NOMO-1 (cell line): ENCODE measurements around the gene GPC3.

ENCODE experiments used
- DNase-seq, 2 experiments: peaks; one replicate each; lab custom pipeline; 2025; ENCODE audit not compliant: unreplicated experiment in 2 of 2; lab: John Stamatoyannopoulos, UW

The GPC3 gene

DNA sequence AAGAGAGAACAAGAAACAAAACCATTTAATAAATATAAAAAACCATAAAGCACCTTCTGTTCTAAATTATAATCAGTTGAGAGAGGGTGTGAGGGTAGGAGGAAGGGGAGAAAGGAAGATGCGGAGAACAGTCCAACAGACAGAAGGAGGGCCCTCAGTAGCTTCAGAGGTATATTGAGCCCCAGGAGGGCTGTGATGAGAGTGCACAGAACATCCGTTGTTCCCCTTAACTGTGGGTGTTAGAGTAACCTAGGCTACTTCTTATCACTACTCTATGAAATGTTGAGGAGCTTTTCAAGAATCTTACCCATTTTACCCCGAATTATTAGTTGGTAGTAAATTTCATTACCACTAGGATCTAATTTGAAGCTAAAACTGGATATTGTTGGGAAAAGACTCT, 13.8 kb downstream of the GPC3 start:
- no peak for DNase-seq

DNA sequence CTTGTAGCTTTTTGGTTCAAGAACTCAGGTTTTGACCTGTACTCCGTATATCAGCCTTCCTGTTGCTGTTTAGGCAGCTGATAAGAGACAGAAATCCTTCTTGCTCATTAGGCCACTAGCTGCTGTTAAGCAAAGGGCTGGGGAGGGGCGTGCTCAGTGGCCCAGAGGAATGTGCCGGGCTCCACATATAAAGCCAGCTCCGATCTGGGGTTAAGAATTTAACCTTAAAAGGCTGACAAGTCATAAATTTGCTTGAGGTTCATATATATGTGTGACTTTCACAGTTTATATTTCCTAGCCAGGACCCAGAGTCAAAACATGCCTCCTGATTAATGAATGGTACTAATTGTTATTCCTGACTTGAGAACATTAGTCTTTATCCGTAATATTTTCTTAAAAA, 15.3 kb downstream of the GPC3 start:
- no peak for DNase-seq

DNA sequence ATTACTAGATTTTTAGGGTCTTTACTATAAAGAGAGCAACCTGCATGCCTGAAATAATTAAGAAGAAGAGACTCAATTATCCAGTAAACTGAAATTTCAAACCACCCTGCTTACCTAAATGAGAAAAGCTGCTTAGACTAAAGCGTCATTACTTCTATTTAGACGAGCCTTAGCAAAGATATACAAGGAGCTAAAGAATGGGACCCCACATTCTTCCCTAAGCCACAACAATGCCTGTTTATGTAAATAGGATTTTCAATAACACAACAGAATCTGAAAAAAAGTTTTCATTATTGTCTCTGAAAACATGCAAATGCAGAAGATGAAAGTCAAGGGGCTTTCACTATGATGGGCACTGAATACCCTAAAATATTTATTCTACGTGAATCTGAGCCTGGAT, 16.2 kb downstream of the GPC3 start:
- no peak for DNase-seq

DNA sequence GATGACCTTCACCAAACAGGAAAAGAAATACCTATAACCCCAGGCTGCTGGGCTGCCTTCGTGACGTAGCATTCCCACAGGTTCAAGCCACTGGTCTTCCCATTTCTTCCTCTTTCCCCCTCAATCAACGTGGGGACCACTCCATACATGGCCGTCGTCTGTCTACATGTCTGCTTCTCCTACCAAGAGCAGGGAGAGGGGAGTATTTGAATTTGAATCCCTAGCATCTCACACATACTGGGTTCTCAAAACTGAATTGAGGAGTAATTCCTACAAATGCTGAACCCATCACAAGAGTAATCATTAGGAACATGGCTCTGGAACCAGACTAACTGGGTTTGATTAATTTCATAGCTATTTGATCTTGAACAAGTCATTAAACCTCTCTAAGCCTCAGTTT, 17.3 kb downstream of the GPC3 start:
- no peak for DNase-seq

DNA sequence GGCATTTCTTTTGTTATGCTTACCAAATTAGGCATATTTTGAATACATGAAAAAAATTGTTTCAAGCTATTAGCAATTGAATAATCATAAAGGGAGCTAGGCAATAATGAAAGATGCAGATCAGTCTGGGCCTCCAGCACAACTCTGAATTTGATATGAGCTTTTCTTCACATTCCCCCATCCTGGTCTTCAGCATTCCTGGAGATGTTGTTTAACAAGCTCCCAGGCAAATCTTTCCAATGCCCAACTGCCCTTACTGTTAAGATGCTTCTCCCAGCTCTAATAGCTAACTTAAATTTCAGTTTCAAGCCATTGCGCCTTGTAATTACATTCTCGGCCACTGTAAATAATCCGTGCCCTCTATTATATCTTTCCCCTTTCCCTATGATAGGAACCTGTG, 19.2 kb downstream of the GPC3 start:
- DNase-seq = no peak

DNA sequence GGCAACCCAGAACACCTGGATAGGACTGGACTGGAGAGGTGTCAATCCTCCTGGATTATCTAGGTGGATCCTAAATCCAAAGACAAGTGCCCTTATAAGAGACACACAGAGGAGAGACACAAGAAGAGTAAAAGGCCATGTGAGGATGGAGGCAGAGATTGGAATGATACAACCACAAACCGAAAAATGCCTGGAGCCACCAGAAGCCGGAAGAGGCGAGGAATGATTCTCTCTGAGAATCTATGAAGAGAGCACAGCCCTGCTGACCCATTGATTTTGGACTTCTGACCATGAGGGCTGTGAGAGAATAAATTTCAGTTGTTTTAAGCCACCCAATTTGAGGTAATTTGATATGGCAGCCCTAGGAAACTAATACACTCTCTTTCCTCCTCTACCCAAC, 20.1 kb downstream of the GPC3 start:
- no peak for DNase-seq

DNA sequence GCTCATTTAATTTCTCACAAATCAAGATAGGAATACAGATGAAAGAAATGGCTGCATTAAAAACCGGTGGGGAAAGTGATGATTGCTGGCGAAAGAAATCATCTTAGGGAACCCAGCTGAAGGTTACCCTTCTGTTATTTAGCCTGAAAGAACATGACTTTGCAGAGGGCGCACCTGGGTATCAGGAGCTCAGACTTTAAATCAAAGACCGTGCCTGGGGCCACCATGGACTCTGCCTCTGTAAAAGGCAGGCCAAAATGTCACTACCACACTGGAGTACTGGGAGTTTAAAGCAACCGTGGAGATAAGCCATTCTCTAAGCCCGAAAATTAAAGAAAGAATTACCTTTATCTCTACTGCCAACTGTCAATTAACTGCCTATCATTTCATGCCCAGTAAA, 24.3 kb downstream of the GPC3 start:
- DNase-seq = no peak

DNA sequence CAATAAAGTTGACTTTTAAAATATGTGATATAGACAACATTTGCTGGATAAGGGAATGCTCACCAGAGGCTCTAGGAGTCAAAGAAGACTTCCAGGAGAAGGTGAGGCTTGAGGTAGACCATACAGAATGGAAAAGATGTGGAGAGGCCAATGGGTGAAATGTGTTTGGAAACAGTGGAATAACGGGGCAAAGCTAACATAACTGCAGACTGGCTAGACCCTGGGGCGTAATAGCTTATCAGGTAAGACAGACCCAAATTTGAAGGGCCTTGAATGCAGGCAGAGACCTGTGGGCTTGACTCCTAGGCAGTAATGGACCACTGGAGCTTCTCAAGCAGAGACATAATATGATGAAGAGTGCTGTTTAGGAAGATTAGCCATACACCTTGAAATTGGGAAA, 25.4 kb downstream of the GPC3 start:
- no peak for DNase-seq

DNA sequence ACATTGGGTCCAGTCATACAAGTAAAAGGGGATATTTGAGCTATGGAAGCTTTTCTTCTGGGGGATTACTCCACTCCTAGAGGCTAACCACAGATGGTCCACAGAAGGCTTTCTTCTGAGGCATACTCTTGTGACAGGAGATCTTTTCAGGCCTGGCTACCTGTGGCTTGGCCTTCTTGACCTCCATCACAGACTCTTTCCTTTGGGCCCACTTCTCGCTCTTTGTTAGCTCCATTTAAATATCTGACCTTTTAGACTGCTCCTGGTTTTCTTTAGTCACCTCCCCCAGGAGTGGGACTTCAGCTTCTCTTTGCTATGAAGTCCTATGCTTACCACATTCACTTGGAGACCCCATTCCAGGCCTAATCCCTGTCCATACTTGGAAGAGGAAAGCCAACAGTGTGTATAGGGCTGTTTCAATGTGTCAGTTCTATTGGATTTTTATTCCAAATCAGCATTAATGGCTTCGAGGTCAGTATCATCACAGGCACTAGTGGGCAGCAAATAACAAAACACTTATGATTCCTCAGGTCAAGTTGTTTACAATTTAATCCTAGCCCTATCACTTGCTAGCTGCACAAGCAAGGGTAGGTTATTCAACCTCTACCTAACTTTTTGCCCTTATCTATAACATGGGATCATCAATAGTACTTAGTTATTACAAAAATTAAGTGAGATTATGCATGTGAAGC, 26.3 kb downstream of the GPC3 start:
- DNase-seq = no peak

DNA sequence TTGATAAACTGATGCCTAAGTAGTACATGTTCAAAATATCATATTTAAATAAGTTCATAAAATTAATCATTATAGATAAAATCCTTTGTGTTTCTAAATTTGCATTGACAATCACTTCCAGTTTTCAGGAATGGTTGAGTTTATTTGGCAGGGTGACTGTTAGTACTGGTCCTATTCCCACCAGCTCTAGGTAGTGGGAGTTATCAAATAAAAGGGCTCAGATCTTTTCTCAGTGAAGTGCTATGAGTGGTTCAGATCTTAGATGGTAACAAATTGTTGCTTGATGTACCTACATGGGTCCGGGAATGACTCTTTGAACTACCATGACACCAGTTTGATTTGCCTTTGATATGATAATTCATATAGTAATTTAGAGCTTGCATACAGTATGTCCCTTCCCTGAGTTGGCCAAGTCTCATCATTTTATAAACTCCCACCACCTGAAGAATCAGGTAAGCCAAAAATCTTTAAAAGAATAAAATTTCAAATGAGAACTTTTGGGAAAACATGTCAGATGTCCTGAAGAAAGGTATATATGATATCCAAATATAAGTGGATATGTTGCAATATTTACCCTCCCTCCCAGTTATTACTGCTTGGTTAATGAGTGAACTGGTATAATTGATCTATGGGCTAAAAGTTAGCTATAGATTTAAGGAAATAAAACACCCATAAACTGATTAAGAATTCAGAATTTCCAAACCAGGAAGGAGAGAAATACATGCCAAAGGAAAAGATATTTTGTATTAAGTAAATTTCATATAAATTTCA, 28.6 kb downstream of the GPC3 start:
- no peak for DNase-seq

DNA sequence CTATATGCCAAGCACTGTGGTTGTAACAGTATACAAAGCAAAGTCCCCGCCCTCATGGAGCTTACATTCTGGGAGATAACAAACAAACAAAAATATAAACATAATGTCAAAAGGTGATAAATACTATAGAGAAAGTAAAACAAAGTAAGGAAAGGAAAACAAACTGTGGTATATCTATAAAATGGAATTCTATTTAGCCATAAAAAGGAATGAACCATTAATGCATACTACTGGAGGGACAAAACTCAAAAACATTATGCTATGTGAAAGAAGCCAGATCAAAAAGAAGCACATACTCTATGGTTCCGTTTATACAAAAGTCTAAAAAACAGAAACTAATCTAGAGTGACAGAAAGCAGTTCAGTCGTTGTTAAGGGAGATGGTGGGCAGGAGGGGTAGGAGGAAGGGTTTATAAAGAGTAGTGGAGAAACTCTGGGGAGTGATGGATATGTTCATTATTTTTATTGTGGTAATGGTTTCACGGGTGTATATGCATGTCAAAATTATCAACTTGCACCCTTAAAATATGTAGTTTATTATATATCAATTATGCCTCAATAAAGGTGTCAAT, 31.5 kb downstream of the GPC3 start:
- DNase-seq = no peak

DNA sequence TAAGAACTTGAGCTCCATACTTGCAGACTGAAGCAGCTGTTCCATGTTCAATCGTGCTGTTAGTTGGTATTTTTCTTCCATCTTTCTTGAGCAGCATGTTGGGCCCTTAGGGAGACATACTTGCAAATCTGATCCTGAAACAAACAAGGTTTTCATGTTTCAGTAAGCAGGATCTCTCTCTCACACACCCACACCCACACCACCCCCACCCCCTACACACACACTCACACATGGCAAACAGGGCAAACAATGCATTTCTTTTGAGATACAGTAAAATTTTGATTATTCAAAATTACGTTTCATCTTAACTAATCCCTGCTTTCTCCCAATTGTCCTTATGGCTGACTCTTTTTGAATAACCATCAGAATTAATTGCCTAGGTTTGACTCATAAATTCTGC, 32.3 kb downstream of the GPC3 start:
- DNase-seq = no peak

DNA sequence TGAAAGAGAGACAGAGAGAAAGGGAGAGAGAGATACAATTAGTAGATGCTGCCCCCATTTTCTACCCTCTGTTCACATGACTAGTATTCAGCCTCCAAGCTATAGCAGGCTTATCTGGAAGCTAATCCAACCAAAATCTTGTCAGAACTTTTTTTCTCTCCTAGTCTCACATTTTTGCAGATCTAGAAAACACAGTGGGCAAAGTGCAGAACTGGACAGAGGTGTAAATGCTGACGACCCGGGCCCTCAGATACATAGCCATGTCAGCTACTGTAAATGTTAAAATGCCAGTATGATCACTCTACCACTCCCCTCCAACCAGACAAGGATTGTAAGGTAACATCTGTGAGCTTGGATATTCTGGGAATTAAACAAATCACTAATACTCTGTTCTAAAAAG, 34.3 kb downstream of the GPC3 start:
- DNase-seq = no peak

DNA sequence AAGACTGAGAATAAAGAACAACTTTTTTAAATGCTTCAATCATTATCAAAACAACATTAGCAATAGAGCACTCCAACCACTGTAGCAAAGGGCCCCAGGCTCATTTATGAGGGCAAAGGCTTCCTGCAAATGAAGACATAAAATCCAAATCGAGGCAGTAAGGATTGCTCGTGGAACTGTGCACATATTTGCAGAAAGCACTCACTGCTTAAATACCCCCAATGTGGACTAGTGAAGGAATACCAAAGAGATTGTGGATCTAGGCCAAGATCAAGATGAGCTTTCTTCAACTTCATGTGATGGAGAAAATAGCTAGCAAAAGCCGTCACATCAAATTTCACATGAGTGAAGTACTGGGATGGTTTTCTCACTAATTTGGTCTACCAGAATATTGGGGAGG, 35.2 kb downstream of the GPC3 start:
- no peak for DNase-seq

DNA sequence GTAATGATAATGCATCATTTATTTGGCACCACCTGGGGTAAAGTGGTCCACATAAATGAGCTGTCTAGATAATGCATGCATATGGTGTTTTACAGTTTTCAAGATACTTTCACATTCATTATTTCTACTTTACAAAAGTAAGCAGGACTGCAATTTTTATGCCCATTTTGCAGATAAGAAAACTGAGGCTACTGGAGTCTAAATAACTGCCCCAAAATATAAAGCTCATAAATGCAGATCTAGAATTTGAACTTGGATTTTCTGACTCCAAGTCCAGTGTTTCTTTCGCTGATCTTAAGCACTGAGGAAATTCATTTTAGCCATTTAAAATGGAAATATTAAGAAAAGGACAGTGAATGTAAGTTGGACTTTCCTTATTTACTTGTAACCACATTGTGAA, 36.5 kb downstream of the GPC3 start:
- DNase-seq = no peak

DNA sequence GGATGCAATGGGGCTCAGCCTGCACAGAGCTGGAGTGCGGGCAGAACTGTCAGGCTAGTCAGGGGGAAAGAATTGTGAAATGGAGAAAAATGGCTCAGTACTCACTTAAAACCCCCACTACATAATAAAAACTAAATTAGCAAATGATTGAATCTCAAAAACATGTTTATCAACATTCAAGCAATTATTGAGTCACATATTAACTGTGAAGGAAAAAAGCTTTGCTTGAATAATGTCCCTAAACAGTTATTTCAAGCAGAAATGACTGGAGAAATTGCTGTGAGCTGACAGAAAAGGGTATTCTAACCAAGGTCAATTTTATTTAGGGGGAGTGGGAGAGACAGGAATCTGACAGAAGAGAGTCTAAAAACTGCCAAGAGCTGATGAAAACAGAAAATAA, 37.4 kb downstream of the GPC3 start:
- no peak for DNase-seq

DNA sequence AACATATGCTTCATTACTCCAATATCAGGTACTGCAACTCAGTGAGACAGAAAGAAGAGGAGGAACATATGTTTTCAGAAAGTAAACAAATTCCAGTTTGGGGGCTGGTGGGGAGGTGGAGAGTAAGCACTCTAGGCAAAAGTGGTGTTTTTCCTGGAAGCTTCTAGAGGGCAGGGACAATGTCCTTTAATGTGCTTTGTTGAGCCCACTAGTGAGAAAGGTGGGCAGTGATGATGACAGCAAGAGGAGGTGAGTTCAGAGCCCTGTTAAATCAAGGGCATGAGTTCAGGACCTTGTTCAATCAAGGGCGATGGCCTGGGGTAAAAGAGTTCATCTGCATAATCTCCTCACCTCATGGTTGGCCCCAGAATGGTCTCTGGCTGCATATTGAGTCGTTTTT, 38.4 kb downstream of the GPC3 start:
- no peak for DNase-seq

DNA sequence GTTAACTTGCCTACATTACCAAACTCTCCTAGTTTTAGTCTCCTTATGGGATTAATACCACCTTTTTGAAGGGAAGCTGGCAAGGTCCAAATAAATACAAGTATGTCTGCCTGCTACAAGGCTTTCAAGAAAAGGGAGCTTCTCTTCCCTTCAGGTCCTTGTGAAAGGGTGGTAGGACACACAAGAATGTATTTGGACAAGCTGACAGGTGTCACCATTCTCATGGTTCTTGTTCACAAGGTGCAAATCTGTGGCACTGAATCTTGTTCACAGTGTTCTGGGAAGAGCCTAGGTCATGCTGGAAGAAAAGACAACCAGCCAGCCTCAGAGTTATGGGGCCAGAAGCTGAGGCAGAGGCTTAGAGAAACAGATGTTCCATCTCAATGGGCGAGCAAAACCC, 41.9 kb downstream of the GPC3 start:
- DNase-seq = no peak

DNA sequence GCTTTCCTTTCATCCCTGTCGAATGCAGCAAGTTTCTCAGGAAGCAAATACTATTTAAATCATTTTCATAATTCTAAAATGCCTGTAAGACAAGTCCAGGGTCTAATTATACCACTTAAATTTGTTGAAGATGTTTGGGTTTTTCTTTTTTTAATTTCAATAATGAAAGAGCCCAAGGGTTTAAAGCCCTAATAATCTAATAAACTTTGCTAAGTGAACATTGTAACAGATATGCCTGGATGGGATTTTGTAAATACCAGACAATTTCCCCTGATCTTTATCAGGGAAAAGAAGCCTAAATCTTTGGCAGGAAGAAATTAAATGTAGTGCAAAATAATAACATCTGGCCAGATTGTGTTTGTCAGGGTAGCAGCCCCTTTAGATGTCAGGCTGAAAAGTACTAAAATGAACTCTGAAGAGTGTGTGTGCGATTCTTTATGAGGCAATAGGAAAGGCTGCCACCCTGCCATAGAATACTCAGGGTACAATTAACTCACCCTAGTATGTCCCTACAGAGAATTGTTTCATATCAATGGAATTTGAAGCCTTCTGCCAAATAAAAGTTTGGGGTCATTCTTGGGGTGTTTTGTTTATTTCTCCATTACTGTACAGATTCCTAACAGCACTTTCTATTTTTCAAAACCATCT, 45.6 kb downstream of the GPC3 start:
- no peak for DNase-seq

DNA sequence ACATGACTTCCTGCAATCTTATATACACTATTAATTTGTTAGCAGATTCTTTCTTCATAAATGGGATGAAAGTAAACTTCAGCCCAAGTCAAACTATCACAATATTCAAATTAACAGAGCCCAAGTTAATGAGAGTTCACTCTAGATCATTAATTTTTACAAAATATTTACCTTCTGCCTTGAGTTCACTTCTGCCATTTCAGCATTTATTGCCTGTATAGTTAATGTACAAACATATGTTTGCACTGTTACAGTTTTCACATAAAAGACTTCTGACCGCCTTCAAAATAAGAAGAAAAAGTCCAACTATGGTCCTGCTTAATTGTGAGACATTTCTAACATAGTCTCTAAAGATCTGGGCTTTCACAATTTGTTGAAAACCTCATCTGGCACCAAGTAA, 46.9 kb downstream of the GPC3 start:
- DNase-seq = no peak

DNA sequence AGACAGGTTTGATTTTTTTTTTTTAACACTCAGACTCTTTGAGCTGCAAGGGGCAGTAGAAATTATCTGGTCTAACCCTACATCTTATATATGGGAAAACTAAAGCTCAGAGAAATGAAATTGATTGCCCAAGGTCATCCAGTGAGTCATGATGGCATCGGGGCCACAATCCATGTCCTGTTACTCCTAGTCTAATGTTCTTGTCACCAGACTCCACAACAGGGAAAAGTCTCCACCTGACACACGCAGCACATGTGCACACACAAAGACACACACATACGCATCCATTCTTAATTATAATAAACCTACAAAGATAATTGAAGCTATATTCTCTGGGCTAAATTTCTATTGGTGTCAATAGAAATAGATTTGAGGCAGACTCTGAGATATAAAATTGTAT, 48.4 kb downstream of the GPC3 start:
- no peak for DNase-seq

DNA sequence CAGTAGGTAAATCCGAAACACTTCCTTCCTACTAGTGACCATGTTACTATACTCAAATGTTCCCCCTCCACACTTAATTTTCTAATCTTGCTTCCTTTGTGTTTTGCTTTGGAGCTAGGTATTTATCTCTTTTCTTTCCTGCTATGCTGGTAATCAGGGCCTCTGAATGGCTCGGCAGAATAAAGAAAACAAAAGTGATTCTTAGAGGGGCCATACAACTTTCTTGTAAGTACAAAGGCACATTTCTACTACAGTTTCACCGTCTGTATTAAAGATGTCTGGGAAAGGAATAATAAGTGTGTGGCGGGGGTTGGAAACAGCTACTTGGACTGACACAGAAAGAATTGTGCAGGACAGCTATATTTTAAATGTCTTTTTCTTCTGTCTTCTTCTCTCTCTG, 50.3 kb downstream of the GPC3 start:
- no peak for DNase-seq
